BLaER1 (cell line): ENCODE data around the gene NEDD9.

Source experiments
- H3K27ac ChIP-seq: shearing (Covaris generic); formaldehyde crosslinking; 2 replicates; pipeline ENCODE4 v1.8.1; 2022
- H3K27me3 ChIP-seq: shearing (Covaris generic); formaldehyde crosslinking; 2 replicates; pipeline ENCODE4 v1.8.1; 2022
- H3K36me3 ChIP-seq: shearing (Covaris generic); formaldehyde crosslinking; 2 replicates; pipeline ENCODE4 v1.8.1; 2022
- H3K4me1 ChIP-seq: shearing (Covaris generic); formaldehyde crosslinking; 2 replicates; pipeline ENCODE4 v1.8.1; 2022
- H3K4me2 ChIP-seq: shearing (Covaris generic); formaldehyde crosslinking; 2 replicates; pipeline ENCODE4 v1.8.1; 2022
- H3K4me3 ChIP-seq: shearing (Covaris generic); formaldehyde crosslinking; 2 replicates; pipeline ENCODE4 v1.8.1; 2022
- H3K9ac ChIP-seq: shearing (Covaris generic); formaldehyde crosslinking; 2 replicates; pipeline ENCODE4 v1.8.1; 2022
- H3K9me3 ChIP-seq: shearing (Covaris generic); formaldehyde crosslinking; 2 replicates; pipeline ENCODE4 v1.8.1; 2022
- H4K20me1 ChIP-seq: shearing (Covaris generic); formaldehyde crosslinking; 2 replicates; pipeline ENCODE4 v1.8.1; 2022
- Cebpa-rat ChIP-seq: shearing (Covaris generic); IDR thresholded peaks from 2 replicates; pipeline ENCODE4 v1.8.1; 2022

The NEDD9 gene

DNA sequence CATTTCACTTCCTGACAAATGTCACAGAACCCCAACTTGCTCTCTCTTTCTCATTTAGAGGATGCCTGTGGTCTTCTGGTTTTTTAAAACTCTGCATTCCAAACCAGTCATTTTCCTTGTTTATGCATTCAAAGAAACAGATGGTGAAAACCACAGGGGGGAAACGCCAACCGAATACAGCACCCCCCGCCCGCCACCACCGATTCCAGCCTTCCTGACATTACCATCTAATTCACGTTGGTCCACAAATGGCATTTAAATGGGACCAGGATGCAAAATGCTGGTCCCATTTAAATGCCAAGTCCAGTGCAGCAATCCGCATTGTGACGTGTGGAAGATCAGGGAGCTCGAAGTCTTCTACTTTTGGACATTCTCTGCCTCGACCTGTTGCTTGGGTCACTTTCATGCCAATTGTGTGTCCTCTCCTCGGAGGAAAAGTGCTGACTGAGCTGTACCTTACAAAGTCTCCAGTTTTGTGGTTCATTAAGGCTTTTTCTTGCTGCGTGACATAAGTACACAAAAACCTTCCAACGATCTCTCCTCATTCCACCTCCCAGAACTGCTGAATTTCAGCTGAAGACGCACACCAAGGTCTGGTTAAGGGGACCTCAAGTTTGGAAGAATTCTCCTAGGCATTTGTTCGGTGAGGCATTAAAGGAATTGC, 35.8 kb downstream of the NEDD9 start:
- Histone ChIP-seq H3K9ac (no peak overlapping the region), H3K4me3 (no peak overlapping the region), H3K9me3 (peaks cover 8% of the 10 kb centered on the region), H3K27ac (no peak overlapping the region; the same call in 1 of the 2 replicates), H3K4me1 (peaks cover 57% of the 10 kb centered on the region), H3K36me3 (peaks cover under 1% of the 10 kb centered on the region; the same call in 1 of the 2 replicates), H3K27me3 (no peaks in the 10 kb centered on the region), H4K20me1 (no peaks in the 10 kb centered on the region), H3K4me2 (peak overlapping the region; percentile 71)
- TF ChIP-seq Cebpa-rat = no peak

DNA sequence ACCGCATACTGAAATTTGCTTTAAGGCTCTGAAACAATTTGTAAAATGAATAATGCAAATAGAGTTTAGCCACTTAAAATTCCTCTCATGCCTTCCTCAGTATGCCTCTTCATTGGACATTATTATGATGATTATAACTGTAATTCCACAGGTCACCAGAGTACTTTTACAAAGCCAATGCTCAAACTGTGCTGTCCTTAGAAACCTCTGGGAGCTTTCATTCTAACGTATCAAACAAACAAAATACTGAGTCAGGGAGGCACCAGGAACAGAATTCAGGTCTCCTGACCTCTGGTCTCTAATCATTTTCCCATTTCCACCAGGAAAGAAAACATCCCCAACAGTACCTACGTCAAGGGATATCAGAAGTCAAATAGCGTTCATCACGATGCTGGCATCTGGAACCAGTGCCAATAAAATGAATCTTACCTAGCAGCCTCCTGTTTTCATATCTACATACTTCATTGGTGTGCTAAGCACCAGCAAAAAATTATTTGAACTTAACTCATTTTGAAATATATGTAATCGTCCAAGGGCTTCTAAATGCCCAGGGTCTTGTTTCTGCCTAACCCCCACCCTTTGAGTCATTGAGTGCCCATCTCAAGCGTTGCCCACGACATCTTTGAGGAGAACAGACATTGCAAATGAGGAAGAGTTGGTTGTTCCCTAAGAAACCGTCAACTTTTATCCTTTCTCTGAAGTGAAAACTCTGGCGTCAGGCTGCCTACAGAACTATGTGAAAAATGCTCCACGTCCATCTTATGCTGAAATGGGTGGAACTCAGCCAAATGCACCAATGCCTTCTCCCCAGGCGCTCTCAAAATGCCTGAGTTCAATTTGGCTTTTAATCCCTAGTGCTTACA, 37.9 kb downstream of the NEDD9 start:
- Histone ChIP-seq H3K27me3 (no peaks in the 10 kb centered on the region), H3K36me3 (peaks cover 21% of the 10 kb centered on the region), H3K4me1 (peaks cover 55% of the 10 kb centered on the region), H4K20me1 (no peaks in the 10 kb centered on the region), H3K27ac (no peak overlapping the region), H3K9me3 (peaks cover 16% of the 10 kb centered on the region), H3K9ac (no peak overlapping the region), H3K4me3 (no peak overlapping the region), H3K4me2 (no peak overlapping the region)
- TF ChIP-seq Cebpa-rat = no peak

GRCh38 chr6:11193434-11193833, 39.0 kb downstream of the NEDD9 start:
- Histone ChIP-seq H3K4me2 (no peak overlapping the region), H3K9ac (no peak overlapping the region), H3K4me1 (peaks cover 44% of the 10 kb centered on the region), H3K27ac (no peak overlapping the region), H3K4me3 (no peak overlapping the region), H3K36me3 (peaks cover 31% of the 10 kb centered on the region), H3K27me3 (no peaks in the 10 kb centered on the region), H4K20me1 (no peaks in the 10 kb centered on the region), H3K9me3 (peaks cover 16% of the 10 kb centered on the region)
- TF ChIP-seq Cebpa-rat = no peak

DNA sequence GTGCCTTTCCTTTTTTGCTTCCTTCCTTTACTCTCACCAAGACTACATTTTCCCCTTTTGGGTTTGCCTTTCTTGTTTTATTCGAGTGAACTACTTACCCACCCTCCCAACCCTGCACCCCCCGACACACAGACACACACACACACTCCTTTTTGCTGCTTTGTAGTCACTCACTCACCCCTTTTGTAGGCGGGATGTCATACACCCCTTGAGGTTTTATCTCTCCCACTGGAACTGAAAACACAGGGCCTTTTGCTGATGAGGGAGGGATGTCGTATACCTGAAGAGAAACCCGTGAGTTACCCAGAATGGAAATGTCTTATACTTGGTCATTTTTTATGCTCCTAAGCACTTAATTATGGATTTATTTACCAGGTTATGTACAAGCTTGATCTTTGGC, 40.3 kb downstream of the NEDD9 start:
- H3K4me1 ChIP-seq = peaks cover 31% of the 10 kb centered on the region
- no peak overlapping the region for H3K4me3 ChIP-seq
- H3K36me3 ChIP-seq = peaks cover 32% of the 10 kb centered on the region
- no peak overlapping the region for H3K27ac ChIP-seq
- peaks cover 16% of the 10 kb centered on the region for H3K9me3 ChIP-seq
- no peaks in the 10 kb centered on the region for H3K27me3 ChIP-seq
- no peak for TF ChIP-seq Cebpa-rat
- H3K9ac ChIP-seq = no peak overlapping the region
- H3K4me2 ChIP-seq = peak overlapping the region; percentile 39
- H4K20me1 ChIP-seq = no peaks in the 10 kb centered on the region

DNA sequence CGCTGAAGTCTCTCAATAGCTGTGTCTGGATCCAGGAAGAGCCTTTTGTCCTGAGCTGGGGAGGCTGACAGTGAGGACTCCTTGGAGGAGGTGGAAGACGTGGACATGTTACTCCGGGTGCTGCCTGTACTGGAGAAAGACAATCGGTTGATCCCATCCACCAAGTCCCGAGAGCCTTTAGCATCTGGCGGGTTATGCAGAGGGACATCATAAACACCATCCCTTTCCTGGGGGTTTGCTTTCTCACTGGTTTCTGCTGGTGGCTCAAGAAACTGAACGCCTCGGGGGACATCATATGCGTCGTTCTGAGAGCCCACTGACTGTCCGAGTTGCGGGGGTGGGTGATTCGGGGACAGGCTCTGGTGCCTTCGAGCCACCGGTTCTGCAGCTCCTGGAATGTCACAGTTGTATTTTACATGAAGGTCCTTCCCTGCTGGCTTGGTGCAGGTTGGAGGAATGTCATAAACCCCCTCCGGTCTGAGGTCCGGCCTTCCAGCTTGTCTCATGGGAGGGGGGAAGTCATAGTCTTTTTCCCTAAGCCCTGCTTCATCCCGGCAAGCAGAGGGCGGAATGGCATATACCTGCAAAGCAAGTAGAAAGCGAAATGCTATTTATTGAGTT, 41.7 kb downstream of the NEDD9 start:
- Histone ChIP-seq H3K36me3 (peaks cover 40% of the 10 kb centered on the region), H3K27me3 (no peaks in the 10 kb centered on the region), H3K9me3 (peaks cover 16% of the 10 kb centered on the region), H4K20me1 (no peaks in the 10 kb centered on the region), H3K27ac (no peak overlapping the region), H3K4me2 (no peak overlapping the region), H3K4me3 (no peak overlapping the region), H3K9ac (no peak overlapping the region), H3K4me1 (peaks cover 17% of the 10 kb centered on the region)
- no peak for TF ChIP-seq Cebpa-rat

GRCh38 chr6:11189865-11190624, 42.4 kb downstream of the NEDD9 start:
- H3K4me1 ChIP-seq = peaks cover 13% of the 10 kb centered on the region
- peaks cover 19% of the 10 kb centered on the region for H3K9me3 ChIP-seq
- peaks cover 46% of the 10 kb centered on the region for H3K36me3 ChIP-seq
- no peak overlapping the region for H3K4me3 ChIP-seq
- no peaks in the 10 kb centered on the region for H4K20me1 ChIP-seq
- no peak overlapping the region for H3K27ac ChIP-seq
- H3K27me3 ChIP-seq = no peaks in the 10 kb centered on the region
- no peak overlapping the region for H3K9ac ChIP-seq
- H3K4me2 ChIP-seq = no peak overlapping the region
- TF ChIP-seq Cebpa-rat = no peak

DNA sequence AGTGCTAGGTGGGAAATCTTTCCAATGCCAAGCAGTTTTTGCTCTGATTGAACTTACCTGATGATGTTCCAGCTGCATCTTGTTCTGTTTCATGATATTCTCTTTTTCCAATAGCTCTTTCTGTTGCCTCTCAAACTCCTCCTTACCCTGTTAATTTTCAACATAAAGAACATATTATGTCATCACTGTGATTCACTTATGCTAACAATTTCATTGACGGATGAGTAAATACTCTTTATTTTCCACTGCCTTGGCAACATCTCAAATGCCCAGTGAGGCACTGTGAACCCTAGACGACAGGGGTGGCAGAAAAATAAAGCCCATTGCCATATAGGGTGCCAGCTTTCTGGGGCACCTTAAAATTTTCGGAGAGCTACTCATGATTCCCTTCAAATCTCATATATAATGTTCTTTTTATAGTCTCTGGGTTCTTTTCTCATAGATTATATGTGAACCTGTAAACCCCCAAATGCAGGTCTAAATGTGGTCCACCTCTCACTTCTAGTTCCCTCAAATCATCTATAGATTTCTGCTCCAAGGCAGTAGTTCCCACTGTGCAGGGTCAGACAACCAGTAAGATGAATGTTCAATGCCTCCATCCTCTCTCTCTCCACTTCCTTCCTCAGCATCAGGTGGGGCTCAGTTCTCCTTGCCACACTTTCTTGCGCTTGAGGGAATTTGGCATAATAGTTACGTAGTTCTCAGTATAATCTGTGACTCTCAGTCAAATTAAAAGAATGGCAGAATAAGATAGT, 44.1 kb downstream of the NEDD9 start:
- Histone ChIP-seq H3K27ac (no peak overlapping the region), H3K4me3 (no peak overlapping the region), H3K27me3 (no peaks in the 10 kb centered on the region), H3K36me3 (peaks cover 48% of the 10 kb centered on the region), H3K4me1 (peaks cover 13% of the 10 kb centered on the region), H4K20me1 (no peaks in the 10 kb centered on the region), H3K9ac (no peak overlapping the region), H3K4me2 (no peak overlapping the region), H3K9me3 (peaks cover 17% of the 10 kb centered on the region)
- no peak for TF ChIP-seq Cebpa-rat

DNA sequence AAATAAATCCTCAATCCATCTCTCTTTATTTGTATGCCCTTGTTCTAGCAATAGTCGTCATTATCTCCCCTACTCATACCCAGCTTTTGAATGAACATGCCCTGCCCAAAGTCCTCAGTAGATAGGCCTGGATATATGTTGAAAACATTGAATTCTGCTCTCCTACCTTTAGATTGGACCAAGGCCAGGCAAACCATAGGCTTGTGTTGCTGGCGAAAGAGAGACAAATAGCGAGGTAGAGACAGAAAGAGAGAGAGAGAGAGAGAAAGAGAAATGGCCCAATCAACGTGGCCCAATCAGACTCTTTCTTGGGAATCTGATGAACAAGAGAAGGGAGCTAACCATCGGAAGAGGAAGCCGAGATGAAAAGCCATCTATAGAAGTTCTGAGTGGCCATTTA, 45.2 kb downstream of the NEDD9 start:
- Histone ChIP-seq H4K20me1 (no peaks in the 10 kb centered on the region), H3K4me3 (no peak overlapping the region), H3K4me2 (no peak overlapping the region), H3K36me3 (peaks cover 48% of the 10 kb centered on the region), H3K4me1 (peaks cover 10% of the 10 kb centered on the region), H3K9me3 (peaks cover 12% of the 10 kb centered on the region; the same call in 1 of the 2 replicates), H3K9ac (no peak overlapping the region), H3K27me3 (no peaks in the 10 kb centered on the region), H3K27ac (no peak overlapping the region)
- no peak for TF ChIP-seq Cebpa-rat
